Measurements from ENCODE around the gene FAHD2A. TPM values are rescaled to one million over a fixed set of nuclear protein-coding genes. Genes with fewer than 3 reads are reported as not detected.

The FAHD2A gene
- polyA plus RNA-seq, 1 donor (not counting 4 experiments of a cell fraction or from before 2014, with no cell fraction given): 27.2 TPM

DNA sequence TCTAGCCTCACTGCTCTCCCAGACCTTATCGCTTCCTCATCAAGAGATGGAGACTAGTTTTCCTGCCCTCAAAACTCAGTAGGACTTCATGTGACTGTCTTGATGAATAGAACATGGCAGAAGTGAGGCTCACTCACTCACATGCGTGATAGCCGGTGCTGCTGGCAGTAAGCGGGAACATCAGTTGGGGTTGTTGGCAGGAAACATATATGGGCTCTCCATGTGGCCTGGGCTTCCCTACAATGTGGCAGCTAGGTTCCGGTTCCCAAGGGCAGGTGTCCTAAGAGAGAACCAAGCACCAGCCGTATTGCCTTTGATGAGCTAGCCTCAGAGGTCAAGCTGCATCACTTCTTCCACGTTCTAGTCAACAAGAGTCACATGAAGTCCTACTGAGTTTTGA, 15.2 kb upstream of the FAHD2A start:
- H3K4me1 ChIP-seq (ENCODE audit: control insufficient read depth, extremely low read depth, insufficient read depth, low read length): peaks cover 3% of the 10 kb centered on the region
- no peak overlapping the region for H3K4me3 ChIP-seq (ENCODE audit: control insufficient read depth in 2 of 3, extremely low read depth in 1 of 3, insufficient read depth in 2 of 3, low read depth in 1 of 3, low read length in 3 of 3)
- H3K36me3 ChIP-seq (ENCODE audit: control insufficient read depth in 2 of 2, extremely low read depth in 1 of 2, insufficient read depth in 2 of 2, low read length in 2 of 2): no peaks in the 10 kb centered on the region
- no peak overlapping the region for H3K9ac ChIP-seq (ENCODE audit: control insufficient read depth, extremely low read depth, insufficient read depth, low read length)
- H3K4me2 ChIP-seq (ENCODE audit: control insufficient read depth, extremely low read depth, insufficient read depth, low read depth, low read length): no peak overlapping the region
- H4K20me1 ChIP-seq (ENCODE audit: control insufficient read depth, extremely low read depth, insufficient read depth, low read length): no peaks in the 10 kb centered on the region
- no peaks in the 10 kb centered on the region for H3K9me1 ChIP-seq (ENCODE audit: control insufficient read depth, extremely low read depth, insufficient read depth, low read length)
- no peaks in the 10 kb centered on the region for H3K9me3 ChIP-seq (ENCODE audit: control insufficient read depth, low read depth, low read length)
- H2AFZ ChIP-seq (ENCODE audit: control insufficient read depth, low read length): no peak overlapping the region
- no peak for TF ChIP-seq EZH2 (IDR thresholded peaks at IDR 0.05; ENCODE audit: low read length)
- TF ChIP-seq, protein P1, sequence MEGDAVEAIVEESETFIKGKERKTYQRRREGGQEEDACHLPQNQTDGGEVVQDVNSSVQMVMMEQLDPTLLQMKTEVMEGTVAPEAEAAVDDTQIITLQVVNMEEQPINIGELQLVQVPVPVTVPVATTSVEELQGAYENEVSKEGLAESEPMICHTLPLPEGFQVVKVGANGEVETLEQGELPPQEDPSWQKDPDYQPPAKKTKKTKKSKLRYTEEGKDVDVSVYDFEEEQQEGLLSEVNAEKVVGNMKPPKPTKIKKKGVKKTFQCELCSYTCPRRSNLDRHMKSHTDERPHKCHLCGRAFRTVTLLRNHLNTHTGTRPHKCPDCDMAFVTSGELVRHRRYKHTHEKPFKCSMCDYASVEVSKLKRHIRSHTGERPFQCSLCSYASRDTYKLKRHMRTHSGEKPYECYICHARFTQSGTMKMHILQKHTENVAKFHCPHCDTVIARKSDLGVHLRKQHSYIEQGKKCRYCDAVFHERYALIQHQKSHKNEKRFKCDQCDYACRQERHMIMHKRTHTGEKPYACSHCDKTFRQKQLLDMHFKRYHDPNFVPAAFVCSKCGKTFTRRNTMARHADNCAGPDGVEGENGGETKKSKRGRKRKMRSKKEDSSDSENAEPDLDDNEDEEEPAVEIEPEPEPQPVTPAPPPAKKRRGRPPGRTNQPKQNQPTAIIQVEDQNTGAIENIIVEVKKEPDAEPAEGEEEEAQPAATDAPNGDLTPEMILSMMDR (optimal IDR thresholded peaks at IDR 0.05 in 1 of 3, IDR thresholded peaks at IDR 0.05 in 1 of 3, conservative IDR thresholded peaks at IDR 0.05 in 1 of 3; ENCODE audit: extremely low read depth in 1 of 3, insufficient read depth in 2 of 3, low read length in 3 of 3): no peak
- dilution Hi-C loops (cut with MboI; ENCODE audit: extremely low pct_ligation_motif_present, low sequenced_read_pairs): no loop called here
- DNase-seq (ENCODE audit: low read depth, low spot score) (no peak), FAIRE-seq (no peak)
- no peak overlapping the region for H3K27ac ChIP-seq (ENCODE audit: control insufficient read depth, insufficient read depth, low read length)
- H3K27me3 ChIP-seq (ENCODE audit: control insufficient read depth, extremely low read depth, insufficient read depth, low read length): no peaks in the 10 kb centered on the region
- H3K79me2 ChIP-seq (ENCODE audit: control insufficient read depth, insufficient read depth, low read length): no peaks in the 10 kb centered on the region

- Histone ChIP-seq H3K4me2 (ENCODE audit: control insufficient read depth, extremely low read depth, insufficient read depth, low read depth, low read length) (no peak overlapping the region), H3K4me1 (ENCODE audit: control insufficient read depth, extremely low read depth, insufficient read depth, low read length) (peaks cover 3% of the 10 kb centered on the region), H2AFZ (ENCODE audit: control insufficient read depth, low read length) (no peak overlapping the region), H4K20me1 (ENCODE audit: control insufficient read depth, extremely low read depth, insufficient read depth, low read length) (no peaks in the 10 kb centered on the region), H3K27me3 (ENCODE audit: control insufficient read depth, extremely low read depth, insufficient read depth, low read length) (no peaks in the 10 kb centered on the region), H3K79me2 (ENCODE audit: control insufficient read depth, insufficient read depth, low read length) (no peaks in the 10 kb centered on the region), H3K4me3 (ENCODE audit: control insufficient read depth in 2 of 3, extremely low read depth in 1 of 3, insufficient read depth in 2 of 3, low read depth in 1 of 3, low read length in 3 of 3) (no peak overlapping the region), H3K9me3 (ENCODE audit: control insufficient read depth, low read depth, low read length) (no peaks in the 10 kb centered on the region), H3K27ac (ENCODE audit: control insufficient read depth, insufficient read depth, low read length) (no peak overlapping the region), H3K9ac (ENCODE audit: control insufficient read depth, extremely low read depth, insufficient read depth, low read length) (no peak overlapping the region), H3K9me1 (ENCODE audit: control insufficient read depth, extremely low read depth, insufficient read depth, low read length) (no peaks in the 10 kb centered on the region), H3K36me3 (ENCODE audit: control insufficient read depth in 2 of 2, extremely low read depth in 1 of 2, insufficient read depth in 2 of 2, low read length in 2 of 2) (no peaks in the 10 kb centered on the region)
- FAIRE-seq: no peak
- dilution Hi-C loops (cut with MboI; ENCODE audit: extremely low pct_ligation_motif_present, low sequenced_read_pairs): no loop called here
- no peak for DNase-seq (ENCODE audit: low read depth, low spot score)
- no peak for TF ChIP-seq EZH2 (IDR thresholded peaks at IDR 0.05; ENCODE audit: low read length)
- TF ChIP-seq, protein P1 (optimal IDR thresholded peaks at IDR 0.05 in 1 of 3, IDR thresholded peaks at IDR 0.05 in 1 of 3, conservative IDR thresholded peaks at IDR 0.05 in 1 of 3; ENCODE audit: extremely low read depth in 1 of 3, insufficient read depth in 2 of 3, low read length in 3 of 3): no peak
Measured at GRCh38 chr2:95388091-95388692, 14.3 kb upstream of the FAHD2A start.

Measured in keratinocyte (primary cell).